OCI-LY1 (cell line): ENCODE measurements around the gene DYRK2.

Experiments used
- H2AFZ ChIP-seq: fragments of 200-600 bp; sonication (generic), shearing (Covaris generic); 2 replicates; pipeline ENCODE4 v1.6.0; 2014; ENCODE audit warnings: antibody characterized with exemption, mild to moderate bottlenecking, low read length
- H3F3A ChIP-seq: fragments of 200-600 bp; sonication (generic), shearing (Covaris generic); 2 replicates; pipeline ENCODE4 v1.6.0; 2014; ENCODE audit warnings: mild to moderate bottlenecking, antibody characterized with exemption, low read length, moderate library complexity; ENCODE audit not compliant: insufficient read depth
- H3K27ac ChIP-seq: fragments of 200-600 bp; sonication (generic); 2 replicates; pipeline ENCODE4 v1.5.1; 2014; ENCODE audit warnings: low read length, mixed run types, mild to moderate bottlenecking, low read depth; ENCODE audit not compliant: poor library complexity, severe bottlenecking
- H3K27me3 ChIP-seq: fragments of 200-600 bp; sonication (generic); 2 replicates; pipeline ENCODE4 v1.6.0; 2014; ENCODE audit warnings: antibody characterized with exemption, mild to moderate bottlenecking, low read length, moderate library complexity; ENCODE audit not compliant: insufficient read depth
- H3K36me3 ChIP-seq: fragments of 200-600 bp; sonication (generic); 2 replicates; pipeline ENCODE4 v1.6.1; 2014; ENCODE audit warnings: mild to moderate bottlenecking, antibody characterized with exemption, low read length, moderate library complexity, mixed read lengths; ENCODE audit not compliant: insufficient read depth
- H3K4me1 ChIP-seq: fragments of 200-600 bp; sonication (generic); 2 replicates; pipeline ENCODE4 v1.5.1; 2014; ENCODE audit warnings: mild to moderate bottlenecking, low read length, moderate library complexity; ENCODE audit not compliant: insufficient read depth, severe bottlenecking
- H3K4me2 ChIP-seq: fragments of 200-600 bp; sonication (generic), shearing (Covaris generic); 2 replicates; pipeline ENCODE4 v1.6.1; 2014; ENCODE audit warnings: low read length
- H3K4me3 ChIP-seq: fragments of 200-600 bp; sonication (generic); 2 replicates; pipeline ENCODE4 v1.5.1; 2014; ENCODE audit warnings: low read length, low read depth, mild to moderate bottlenecking, mixed read lengths; ENCODE audit not compliant: poor library complexity, severe bottlenecking
- H3K79me2 ChIP-seq: fragments of 200-600 bp; shearing (Covaris generic); 2 replicates; pipeline ENCODE4 v1.6.1; 2016; ENCODE audit warnings: mixed run types, low read length, mixed read lengths; ENCODE audit not compliant: insufficient read depth
- H3K9ac ChIP-seq: fragments of 200-600 bp; sonication (generic), shearing (Covaris generic); 2 replicates; pipeline ENCODE4 v1.6.1; 2014; ENCODE audit warnings: mild to moderate bottlenecking, low read length, mixed read lengths
- H3K9me2 ChIP-seq: fragments of 200-600 bp; sonication (generic), shearing (Covaris generic); 2 replicates; pipeline ENCODE4 v1.6.1; 2014; ENCODE audit warnings: low read depth, mild to moderate bottlenecking, low read length, mixed read lengths
- H3K9me3 ChIP-seq: fragments of 200-600 bp; shearing (Covaris generic); 2 replicates; pipeline ENCODE4 v1.6.1; 2014; ENCODE audit warnings: low read length, mixed read lengths
- H4K20me1 ChIP-seq: fragments of 200-600 bp; sonication (generic), shearing (Covaris generic); 2 replicates; pipeline ENCODE4 v1.6.0; 2016; ENCODE audit warnings: mild to moderate bottlenecking, low read length; ENCODE audit not compliant: insufficient read depth
- CTCF ChIP-seq: fragments of 200-600 bp; sonication (generic), shearing (Covaris generic); IDR thresholded peaks from 2 replicates; pipeline ENCODE4 v1.5.1; 2017; ENCODE audit warnings: mild to moderate bottlenecking, antibody characterized with exemption, low read length, moderate library complexity, mixed read lengths
- EZH2 ChIP-seq: fragments of 200-600 bp; sonication (generic), shearing (Covaris generic); IDR thresholded peaks from 2 replicates; pipeline ENCODE4 v1.8.0; 2017; ENCODE audit warnings: borderline replicate concordance, mixed run types, mild to moderate bottlenecking, antibody characterized with exemption, low read length, moderate library complexity, mixed read lengths

The DYRK2 gene

DNA sequence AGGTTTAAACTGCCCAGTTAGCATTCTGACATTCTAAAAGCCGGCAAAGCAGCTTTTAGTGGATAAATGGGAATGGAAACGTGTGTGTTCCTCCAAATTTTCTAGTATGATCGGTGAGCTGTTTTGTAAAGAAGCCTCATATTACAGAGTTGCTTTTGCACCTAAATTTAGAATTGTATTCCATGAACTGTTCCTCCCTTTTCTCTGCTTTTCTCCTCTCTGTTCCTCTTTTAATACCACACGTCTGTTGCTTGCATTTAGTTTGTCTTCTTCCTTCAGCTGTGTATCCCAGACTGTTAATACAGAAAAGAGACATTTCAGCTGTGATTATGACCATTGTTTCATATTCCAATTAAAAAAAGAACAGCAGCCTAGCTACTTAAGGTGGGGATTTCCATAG, 10.7 kb downstream of the DYRK2 start:
- Histone ChIP-seq H3K9me3 (no peaks in the 10 kb centered on the region), H3K27me3 (no peaks in the 10 kb centered on the region), H3F3A (no peaks in the 10 kb centered on the region), H3K79me2 (peaks cover 36% of the 10 kb centered on the region), H3K9me2 (no peaks in the 10 kb centered on the region), H3K4me3 (no peak overlapping the region), H3K9ac (no peak overlapping the region), H3K4me1 (no peaks in the 10 kb centered on the region), H3K27ac (no peak overlapping the region), H4K20me1 (no peaks in the 10 kb centered on the region; the same call in 1 of the 2 replicates), H3K4me2 (no peak overlapping the region), H3K36me3 (peaks cover 73% of the 10 kb centered on the region), H2AFZ (no peak overlapping the region)
- no peak for TF ChIP-seq CTCF
- TF ChIP-seq EZH2: no peak

DNA sequence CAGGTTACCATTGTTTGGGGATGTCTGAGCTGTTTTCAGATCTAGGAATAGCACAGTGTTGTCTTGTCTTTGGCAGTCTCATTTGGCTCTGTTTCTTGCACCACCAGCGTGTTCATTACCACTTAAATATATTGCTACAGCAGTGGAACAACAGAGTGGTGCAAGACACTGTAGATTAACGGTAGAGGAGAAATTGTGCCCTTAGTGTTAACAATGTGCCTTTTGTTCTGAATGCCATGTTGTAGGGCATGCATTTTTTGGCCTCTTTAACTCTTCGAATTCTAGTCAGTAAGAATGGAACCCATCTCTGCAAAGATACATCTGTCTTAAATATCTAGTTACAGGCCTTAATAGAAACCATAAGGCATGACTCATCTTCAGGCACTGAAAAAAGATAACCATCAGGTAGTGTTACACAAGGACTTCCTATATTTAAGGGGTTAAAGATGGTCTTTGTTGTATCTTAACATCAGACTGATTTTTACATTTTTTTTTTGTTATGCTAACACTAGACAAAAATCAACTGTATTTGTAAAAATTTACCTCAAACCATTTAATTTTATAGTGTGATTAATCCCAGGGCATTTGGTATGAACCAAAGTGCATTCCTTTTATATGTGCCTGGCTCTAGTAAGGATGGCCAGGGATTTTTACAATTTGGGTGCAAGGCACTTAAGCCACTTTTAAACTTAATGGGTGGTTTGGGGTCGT, 12.9 kb downstream of the DYRK2 start:
- no peak for TF ChIP-seq CTCF
- no peak for TF ChIP-seq EZH2
- Histone ChIP-seq H3K27me3 (no peaks in the 10 kb centered on the region), H2AFZ (no peak overlapping the region), H3K4me3 (no peak overlapping the region), H3K27ac (no peak overlapping the region), H4K20me1 (no peaks in the 10 kb centered on the region), H3K9me2 (no peaks in the 10 kb centered on the region), H3K9ac (no peak overlapping the region), H3K36me3 (peaks cover 58% of the 10 kb centered on the region), H3K4me1 (no peaks in the 10 kb centered on the region), H3F3A (no peaks in the 10 kb centered on the region), H3K4me2 (no peak overlapping the region), H3K79me2 (peaks cover 14% of the 10 kb centered on the region; the same call in 1 of the 2 replicates), H3K9me3 (no peaks in the 10 kb centered on the region)

- Histone ChIP-seq H4K20me1 (no peaks in the 10 kb centered on the region), H3K4me3 (no peak overlapping the region), H3K27ac (no peak overlapping the region), H2AFZ (no peak overlapping the region), H3K9me3 (no peaks in the 10 kb centered on the region), H3K9ac (no peak overlapping the region), H3K4me1 (no peaks in the 10 kb centered on the region), H3K4me2 (no peak overlapping the region), H3F3A (no peaks in the 10 kb centered on the region), H3K79me2 (peaks cover 13% of the 10 kb centered on the region; the same call in 1 of the 2 replicates), H3K36me3 (peaks cover 43% of the 10 kb centered on the region), H3K9me2 (no peaks in the 10 kb centered on the region), H3K27me3 (no peaks in the 10 kb centered on the region)
- TF ChIP-seq EZH2 (no peak), CTCF (no peak)
Observed at GRCh38 chr12:67662910-67663538, 14.5 kb downstream of the DYRK2 start.
